ENCODE measurements around the gene MOB3B.

Gene MOB3B

GRCh38 chr9:27393054-27393846 lies 136.4 kb downstream of the MOB3B start:
- DNase-seq (ENCODE audit: low read depth, low spot score) = no peak

- no peak for DNase-seq (ENCODE audit: low read depth, low spot score)
Measured at GRCh38 chr9:27392451-27392850, 137.2 kb downstream of the MOB3B start.

- DNase-seq (ENCODE audit: low read depth, low spot score) = no peak
Measured at GRCh38 chr9:27391040-27391895, 138.3 kb downstream of the MOB3B start.

GRCh38 chr9:27388150-27388549 lies 141.5 kb downstream of the MOB3B start:
- DNase-seq (ENCODE audit: low read depth, low spot score) = no peak

- no peak for DNase-seq (ENCODE audit: low read depth, low spot score)
Measured at GRCh38 chr9:27387722-27388121, 141.9 kb downstream of the MOB3B start.

GRCh38 chr9:27386571-27387091 lies 143.0 kb downstream of the MOB3B start:
- DNase-seq (ENCODE audit: low read depth, low spot score) = peak; percentile 23

- DNase-seq (ENCODE audit: low read depth, low spot score) = no peak
Measured at GRCh38 chr9:27385606-27386322, 143.8 kb downstream of the MOB3B start.

GRCh38 chr9:27384262-27385014 lies 145.2 kb downstream of the MOB3B start:
- DNase-seq (ENCODE audit: low read depth, low spot score) = no peak

- DNase-seq (ENCODE audit: low read depth, low spot score) = no peak
Measured at GRCh38 chr9:27383524-27383923, 146.1 kb downstream of the MOB3B start.

GRCh38 chr9:27382975-27383374 lies 146.6 kb downstream of the MOB3B start:
- no peak for DNase-seq (ENCODE audit: low read depth, low spot score)

GRCh38 chr9:27382308-27382707 lies 147.3 kb downstream of the MOB3B start:
- DNase-seq (ENCODE audit: low read depth, low spot score) = no peak

GRCh38 chr9:27379311-27380251 lies 150.0 kb downstream of the MOB3B start:
- DNase-seq (ENCODE audit: low read depth, low spot score) = no peak

- DNase-seq (ENCODE audit: low read depth, low spot score) = no peak
Measured at GRCh38 chr9:27377811-27378456, 151.7 kb downstream of the MOB3B start.

GRCh38 chr9:27377147-27377807 lies 152.3 kb downstream of the MOB3B start:
- no peak for DNase-seq (ENCODE audit: low read depth, low spot score)

GRCh38 chr9:27373851-27374250 lies 155.8 kb downstream of the MOB3B start:
- DNase-seq (ENCODE audit: low read depth, low spot score) = no peak

GRCh38 chr9:27372615-27373014 lies 157.0 kb downstream of the MOB3B start:
- DNase-seq (ENCODE audit: low read depth, low spot score) = no peak

- peak; percentile 36 for DNase-seq (ENCODE audit: low read depth, low spot score)
Measured at GRCh38 chr9:27371382-27371781, 158.2 kb downstream of the MOB3B start.

GRCh38 chr9:27369591-27369990 lies 160.0 kb downstream of the MOB3B start:
- no peak for DNase-seq (ENCODE audit: low read depth, low spot score)
